Lower leg skin (tissue), 3 donors: ENCODE data around the gene FAM180A.

ENCODE experiments used
- CTCF ChIP-seq, 3 donors: fragments of 450-650 bp; IDR thresholded peaks; one replicate each; pipeline ENCODE4 v1.5.1; 2016; ENCODE audit warnings: antibody characterized with exemption in 3 of 3, mild to moderate bottlenecking in 3 of 3, moderate library complexity in 2 of 3
- POLR2A ChIP-seq, 2 donors: fragments of 450-650 bp; IDR thresholded peaks; one replicate each; pipeline ENCODE4 v1.6.1; 2016 to 2017; ENCODE audit warnings: antibody characterized with exemption in 2 of 2, mild to moderate bottlenecking in 1 of 2, moderate library complexity in 1 of 2

GRCh38 chr7:135773464-135773863 is 24.9 kb upstream of the FAM180A start:
- no peak for TF ChIP-seq CTCF (IDR thresholded peaks at IDR 0.05)
- no peak for TF ChIP-seq POLR2A (IDR thresholded peaks at IDR 0.05)
